Breast epithelium (tissue), 4 donors: ENCODE measurements around the gene LPAR2. TPM values are rescaled to one million over a fixed set of nuclear protein-coding genes. Genes with fewer than 3 reads are reported as not detected.

ENCODE experiments used
- DNase-seq, 2 donors: peaks; one replicate each; pipeline ENCODE4 v3.0.0-alpha.2; 2019; ENCODE audit warnings: low spot score in 2 of 2
- H3K27ac ChIP-seq, 2 donors: fragments of 200-600 bp; sonication (generic) in 1 of 2; one replicate each; pipeline ENCODE4 v1.5.1; 2016 to 2019; ENCODE audit warnings: mild to moderate bottlenecking in 1 of 2
- H3K27me3 ChIP-seq, 2 donors: fragments of 200-600 bp; sonication (generic) in 1 of 2; one replicate each; pipeline versions ENCODE4 v1.5.1 to v1.6.0; 2017 to 2019; ENCODE audit warnings: control low read depth in 1 of 2, mild to moderate bottlenecking in 1 of 2
- H3K36me3 ChIP-seq: fragments of 200-600 bp; one replicate; pipeline ENCODE4 v1.5.1; 2019
- H3K4me1 ChIP-seq, 2 donors: fragments of 200-600 bp; sonication (generic); one replicate each; pipeline ENCODE4 v1.5.1; 2016 to 2019; ENCODE audit warnings: control low read depth in 1 of 2
- H3K4me3 ChIP-seq, 3 donors: fragments of 200-600 bp; sonication (generic); 1 replicate in 2 of 3; 2 replicates in 1 of 3; pipeline ENCODE4 v1.5.1; 2016 to 2019; ENCODE audit warnings: mild to moderate bottlenecking in 3 of 3, moderate library complexity in 2 of 3
- H3K9me3 ChIP-seq, 2 donors: fragments of 200-600 bp; sonication (generic) in 1 of 2; one replicate each; pipeline ENCODE4 v1.5.1; 2016 to 2019; ENCODE audit warnings: control low read depth in 1 of 2
- POLR2A ChIP-seq: fragments of 450-650 bp; IDR thresholded peaks from one replicate; pipeline ENCODE4 v1.6.1; 2016; ENCODE audit warnings: antibody characterized with exemption, mild to moderate bottlenecking, moderate library complexity
- POLR2AphosphoS5 ChIP-seq, 3 donors: sonication (generic); formaldehyde crosslinking; IDR thresholded peaks; one replicate each; pipeline ENCODE4 v1.6.1; 2017; ENCODE audit warnings: antibody characterized with exemption in 3 of 3
- intact Hi-C: fragments of 100-400 bp; cut with DNase I; formaldehyde crosslinking; loops from one replicate; pipeline ENCODE4 v1.15.1; 2023; ENCODE audit warnings: low total_unique reads
- total RNA-seq, 3 donors: library from RNA; depleted of rRNA; stranded (reverse); fragments of >200 nt; gene quantifications; one replicate each; pipeline ENCODE4 v1.1.0, GENCODE V29; 2016
- TF ChIP-seq, protein P1 (sequence below), 3 donors: fragments of 450-650 bp; IDR thresholded peaks; one replicate each; pipeline ENCODE4 v1.5.1; 2016 to 2017; ENCODE audit warnings: antibody characterized with exemption in 3 of 3, mild to moderate bottlenecking in 3 of 3, moderate library complexity in 3 of 3

LPAR2 gene
- total RNA-seq, result 10 to 100 TPM in 2 of 3 donors, 1 to 10 TPM in 1; 3.2 to 17.1 (median 16.4) TPM

GRCh38 chr19:19627621-19628500 lies at the start of gene LPAR2:
LPAR2 (minus strand) TSS chr19:19628220; CDS start chr19:19627275, 945 bp downstream.
- intact Hi-C loops, result loop anchor here (10.0 kb wide), 1 partner anchor 1313 kb away; no protein-coding TSS in a partner anchor
- Histone ChIP-seq H3K4me1 (no peaks in the 10 kb centered on the region), H3K9me3 (no peaks in the 10 kb centered on the region), H3K4me3 (peak within 1 kb of the TSS; percentile 38 to 82 (median 65)), H3K27me3 (no peaks in the 10 kb centered on the region), H3K27ac (peak within 1 kb of the TSS; percentile 88), H3K36me3 (no peaks in the 10 kb centered on the region)
- peak; percentile 50 to 66 for DNase-seq
- TF ChIP-seq POLR2AphosphoS5 (IDR thresholded peaks at IDR 0.05), result no peak
- TF ChIP-seq POLR2A, result no peak
- TF ChIP-seq, protein P1, sequence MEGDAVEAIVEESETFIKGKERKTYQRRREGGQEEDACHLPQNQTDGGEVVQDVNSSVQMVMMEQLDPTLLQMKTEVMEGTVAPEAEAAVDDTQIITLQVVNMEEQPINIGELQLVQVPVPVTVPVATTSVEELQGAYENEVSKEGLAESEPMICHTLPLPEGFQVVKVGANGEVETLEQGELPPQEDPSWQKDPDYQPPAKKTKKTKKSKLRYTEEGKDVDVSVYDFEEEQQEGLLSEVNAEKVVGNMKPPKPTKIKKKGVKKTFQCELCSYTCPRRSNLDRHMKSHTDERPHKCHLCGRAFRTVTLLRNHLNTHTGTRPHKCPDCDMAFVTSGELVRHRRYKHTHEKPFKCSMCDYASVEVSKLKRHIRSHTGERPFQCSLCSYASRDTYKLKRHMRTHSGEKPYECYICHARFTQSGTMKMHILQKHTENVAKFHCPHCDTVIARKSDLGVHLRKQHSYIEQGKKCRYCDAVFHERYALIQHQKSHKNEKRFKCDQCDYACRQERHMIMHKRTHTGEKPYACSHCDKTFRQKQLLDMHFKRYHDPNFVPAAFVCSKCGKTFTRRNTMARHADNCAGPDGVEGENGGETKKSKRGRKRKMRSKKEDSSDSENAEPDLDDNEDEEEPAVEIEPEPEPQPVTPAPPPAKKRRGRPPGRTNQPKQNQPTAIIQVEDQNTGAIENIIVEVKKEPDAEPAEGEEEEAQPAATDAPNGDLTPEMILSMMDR (IDR thresholded peaks at IDR 0.05), result no peak

DNA sequence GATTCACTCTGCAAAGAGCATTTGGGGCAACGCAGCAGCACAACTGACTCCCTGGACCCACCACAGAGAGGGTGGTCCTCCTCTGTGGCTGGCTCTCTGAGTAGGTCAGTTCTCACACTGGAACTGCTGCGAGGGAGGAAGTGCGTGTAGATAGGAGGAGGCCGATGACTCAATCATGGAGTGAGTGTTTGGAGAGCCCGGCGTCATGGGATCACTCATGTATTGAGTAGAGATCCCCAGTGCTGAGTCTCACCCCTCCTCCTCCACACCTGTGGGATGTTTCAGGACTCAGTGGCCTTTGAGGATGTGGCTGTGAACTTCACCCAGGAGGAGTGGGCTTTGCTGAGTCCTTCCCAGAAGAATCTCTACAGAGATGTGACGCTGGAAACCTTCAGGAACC lies 49.6 kb upstream of the LPAR2 start:
- TF ChIP-seq POLR2AphosphoS5 (IDR thresholded peaks at IDR 0.05), result no peak
- TF ChIP-seq, protein P1 (IDR thresholded peaks at IDR 0.05), result no peak
- no peak for TF ChIP-seq POLR2A
- no peaks in the 10 kb centered on the region for H3K36me3 ChIP-seq
- no peaks in the 10 kb centered on the region for H3K27me3 ChIP-seq
- intact Hi-C loops, result no loop called here
- H3K9me3 ChIP-seq, result peaks cover 17 to 36% of the 10 kb centered on the region in 2 donors
- H3K4me1 ChIP-seq, result no peaks in the 10 kb centered on the region
- H3K4me3 ChIP-seq, result no peak overlapping the region
- no peak overlapping the region for H3K27ac ChIP-seq
- DNase-seq, result no peak

- Histone ChIP-seq H3K36me3 (no peaks in the 10 kb centered on the region), H3K4me1 (no peaks in the 10 kb centered on the region), H3K9me3 (peaks cover 8 to 10% of the 10 kb centered on the region in 2 donors), H3K27ac (no peak overlapping the region), H3K4me3 (no peak overlapping the region), H3K27me3 (no peaks in the 10 kb centered on the region)
- no peak for DNase-seq
- TF ChIP-seq POLR2A (no peak), POLR2AphosphoS5 (IDR thresholded peaks at IDR 0.05) (no peak)
- TF ChIP-seq, protein P1 (IDR thresholded peaks at IDR 0.05), result no peak
- intact Hi-C loops, result no loop called here
These were observed 46.3 kb upstream of the LPAR2 start for GRCh38 chr19:19674315-19674714.

GRCh38 chr19:19672816-19673215 lies 44.8 kb upstream of the LPAR2 start:
- Histone ChIP-seq H3K4me3 (no peak overlapping the region), H3K36me3 (no peaks in the 10 kb centered on the region), H3K27me3 (no peaks in the 10 kb centered on the region), H3K4me1 (no peaks in the 10 kb centered on the region), H3K9me3 (no peaks in the 10 kb centered on the region), H3K27ac (no peak overlapping the region)
- intact Hi-C loops, result no loop called here
- no peak for TF ChIP-seq POLR2A
- TF ChIP-seq, protein P1 (IDR thresholded peaks at IDR 0.05), result no peak
- TF ChIP-seq POLR2AphosphoS5 (IDR thresholded peaks at IDR 0.05), result no peak
- DNase-seq, result no peak

- DNase-seq, result no peak
- intact Hi-C loops, result no loop called here
These were observed 42.1 kb upstream of the LPAR2 start for GRCh38 chr19:19670070-19670551.

More at GRCh38 chr19:19670070-19670551, 42.1 kb upstream of the LPAR2 start:
- Histone ChIP-seq H3K27ac (no peak overlapping the region), H3K9me3 (no peaks in the 10 kb centered on the region), H3K4me1 (no peaks in the 10 kb centered on the region), H3K27me3 (no peaks in the 10 kb centered on the region), H3K4me3 (peak overlapping the region in 2 of 3 donors; percentile 84 to 91), H3K36me3 (no peaks in the 10 kb centered on the region)
- no peak for TF ChIP-seq POLR2A
- no peak for TF ChIP-seq POLR2AphosphoS5 (IDR thresholded peaks at IDR 0.05)
- TF ChIP-seq, protein P1 (IDR thresholded peaks at IDR 0.05), result no peak
